Caco-2 (cell line): Measurements from ENCODE around the gene UST. TPM values are rescaled to one million over a fixed set of nuclear protein-coding genes. Genes with fewer than 3 reads are reported as not detected.

Experiments
- BruUV-seq: library from RNA; stranded (reverse); fragments of 400-500 nt; replicated peaks from 2 replicates; lab custom pipeline; 2021; lab: Mats Ljungman, UMichigan
- CTCF ChIA-PET: fragments of 300-600 bp; sonication (Branson Sonifier 250); formaldehyde crosslinking; loops from one replicate; lab custom pipeline; 2022; ENCODE audit warnings: antibody characterized with exemption; lab: Charles Lee
- POLR2A ChIA-PET: fragments of 300-600 bp; sonication (Branson Sonifier 250); formaldehyde crosslinking; loops from one replicate; lab custom pipeline; 2022; ENCODE audit warnings: antibody characterized with exemption; lab: Charles Lee
- DNase-seq, 2 experiments: peaks; one replicate each; pipeline versions ENCODE4 v3.0.0 to v3.0.0-alpha.2; 2020 to 2022
- H3K27me3 ChIP-seq: replicated peaks from 2 replicates; pipeline ENCODE4 v1.6.0; 2011; ENCODE audit warnings: low read length; ENCODE audit not compliant: control insufficient read depth, insufficient read depth
- H3K36me3 ChIP-seq: 2 replicates; pipeline ENCODE4 v1.5.1; 2011; ENCODE audit warnings: low read length; ENCODE audit not compliant: control insufficient read depth, insufficient read depth
- H3K4me1 ChIP-seq: fragments of 250-450 bp; sonication (Bioruptor Pico); 2 replicates; pipeline ENCODE4 v1.5.1; 2020; ENCODE audit warnings: mild to moderate bottlenecking
- H3K4me3 ChIP-seq: 2 replicates; pipeline ENCODE4 v1.5.1; 2011; ENCODE audit warnings: low read depth, mild to moderate bottlenecking, control low read depth, low read length
- H3K9me3 ChIP-seq: fragments of 250-450 bp; sonication (Bioruptor Pico); 2 replicates; pipeline ENCODE4 v1.5.1; 2020; ENCODE audit warnings: mild to moderate bottlenecking, moderate library complexity
- H3K27ac Mint-ChIP-seq: one replicate; pipeline ENCODE4 v1.8.0; 2022; ENCODE audit warnings: mixed read lengths; ENCODE audit not compliant: unreplicated experiment
- H3K27me3 Mint-ChIP-seq: one replicate; pipeline ENCODE4 v1.8.0; 2022; ENCODE audit warnings: mixed read lengths; ENCODE audit not compliant: insufficient read depth, unreplicated experiment
- H3K36me3 Mint-ChIP-seq: one replicate; pipeline ENCODE4 v1.8.0; 2022; ENCODE audit warnings: mild to moderate bottlenecking, mixed read lengths; ENCODE audit not compliant: insufficient read depth, unreplicated experiment
- H3K4me1 Mint-ChIP-seq: one replicate; pipeline ENCODE4 v1.8.0; 2022; ENCODE audit warnings: low read depth, mixed read lengths; ENCODE audit not compliant: unreplicated experiment
- H3K4me3 Mint-ChIP-seq: one replicate; pipeline ENCODE4 v1.8.0; 2022; ENCODE audit warnings: mild to moderate bottlenecking, moderate library complexity, mixed read lengths; ENCODE audit not compliant: unreplicated experiment
- H3K9me3 Mint-ChIP-seq: one replicate; pipeline ENCODE4 v1.8.0; 2022; ENCODE audit warnings: mixed read lengths; ENCODE audit not compliant: unreplicated experiment
- CTCF ChIP-seq, 2 experiments: fragments of 200-600 bp in 1 of 2; IDR thresholded peaks; 1 replicate in 1 of 2; 2 replicates in 1 of 2; pipeline versions ENCODE4 v1.5.1 to v1.8.0; 2011 to 2022; ENCODE audit warnings: antibody characterized with exemption in 1 of 2, control low read depth in 1 of 2, inconsistent platforms in 1 of 2, low read depth in 1 of 2, low read length in 1 of 2, mild to moderate bottlenecking in 1 of 2, moderate library complexity in 1 of 2; ENCODE audit not compliant: insufficient read depth in 1 of 2, severe bottlenecking in 1 of 2, unreplicated experiment in 1 of 2
- intact Hi-C: fragments of 100-400 bp; cut with micrococcal nuclease; formaldehyde crosslinking; loops from one replicate; pipeline ENCODE4 v1.10.0; 2022; ENCODE audit not compliant: unreplicated experiment
- total RNA-seq: library from RNA; stranded (reverse); gene quantifications from 2 replicates; pipeline ENCODE4 v1.2.3, GENCODE V29; 2022

UST gene
- total RNA-seq, 1 experiment from 2014 or later: not detected

GRCh38 chr6:148998704-148999103, 251.9 kb downstream of the UST start:
- Mint-ChIP-seq H3K4me3 (no peak overlapping the region), H3K4me1 (no peaks in the 10 kb centered on the region), H3K9me3 (peaks cover 27% of the 10 kb centered on the region), H3K27me3 (peaks cover 10% of the 10 kb centered on the region), H3K36me3 (no peaks in the 10 kb centered on the region), H3K27ac (no peak overlapping the region)
- ChIA-PET POLR2A (no interaction called here), CTCF (no interaction called here)
- Histone ChIP-seq H3K9me3 (peaks cover 14% of the 10 kb centered on the region), H3K4me1 (no peaks in the 10 kb centered on the region), H3K4me3 (no peak overlapping the region), H3K27me3 (no peaks in the 10 kb centered on the region), H3K36me3 (no peaks in the 10 kb centered on the region)
- BruUV-seq: no TSS peak
- no peak for TF ChIP-seq CTCF (IDR thresholded peaks at IDR 0.05; ENCODE audit: insufficient read depth in 1 of 2, low read depth in 1 of 2, low read length in 1 of 2, severe bottlenecking in 1 of 2, unreplicated experiment in 1 of 2)
- no peak for DNase-seq
- intact Hi-C loops: no loop called here

DNA sequence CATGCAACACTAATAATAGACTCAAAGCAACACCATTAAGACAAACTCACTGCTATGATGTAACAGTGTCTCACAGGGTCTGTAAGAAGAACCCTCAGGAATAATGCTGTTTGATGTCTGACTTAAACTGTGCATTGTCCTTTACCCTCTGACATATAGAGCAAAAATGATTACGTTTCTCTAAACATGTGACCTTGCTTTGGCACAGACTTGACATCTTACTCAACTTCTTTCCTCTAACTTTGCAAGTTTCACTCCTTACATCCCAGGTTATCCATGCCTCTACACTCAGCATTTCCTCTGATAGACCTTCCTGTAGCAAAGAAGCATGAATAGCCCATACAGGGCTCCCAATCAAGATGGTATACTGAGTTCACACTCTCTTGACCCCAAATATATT, 252.7 kb downstream of the UST start:
- TF ChIP-seq CTCF (IDR thresholded peaks at IDR 0.05; ENCODE audit: insufficient read depth in 1 of 2, low read depth in 1 of 2, low read length in 1 of 2, severe bottlenecking in 1 of 2, unreplicated experiment in 1 of 2): no peak
- CTCF ChIA-PET: no interaction called here
- Histone ChIP-seq H3K9me3 (peaks cover 14% of the 10 kb centered on the region), H3K36me3 (no peaks in the 10 kb centered on the region), H3K27me3 (no peaks in the 10 kb centered on the region), H3K4me3 (no peak overlapping the region), H3K4me1 (no peaks in the 10 kb centered on the region)
- H3K27ac Mint-ChIP-seq: no peak overlapping the region
- no peaks in the 10 kb centered on the region for H3K4me1 Mint-ChIP-seq
- H3K9me3 Mint-ChIP-seq: peaks cover 27% of the 10 kb centered on the region
- H3K36me3 Mint-ChIP-seq: no peaks in the 10 kb centered on the region
- peaks cover 10% of the 10 kb centered on the region for H3K27me3 Mint-ChIP-seq
- POLR2A ChIA-PET: no interaction called here
- intact Hi-C loops: no loop called here
- no TSS peak for BruUV-seq
- no peak for DNase-seq
- no peak overlapping the region for H3K4me3 Mint-ChIP-seq

GRCh38 chr6:148999929-149000468, 253.2 kb downstream of the UST start:
- POLR2A ChIA-PET: no interaction called here
- no TSS peak for BruUV-seq
- Histone ChIP-seq H3K4me1 (no peaks in the 10 kb centered on the region), H3K36me3 (no peaks in the 10 kb centered on the region), H3K4me3 (no peak overlapping the region), H3K27me3 (no peaks in the 10 kb centered on the region), H3K9me3 (peaks cover 14% of the 10 kb centered on the region)
- intact Hi-C loops: no loop called here
- no peak overlapping the region for H3K27ac Mint-ChIP-seq
- CTCF ChIA-PET: no interaction called here
- DNase-seq: no peak
- TF ChIP-seq CTCF (IDR thresholded peaks at IDR 0.05; ENCODE audit: insufficient read depth in 1 of 2, low read depth in 1 of 2, low read length in 1 of 2, severe bottlenecking in 1 of 2, unreplicated experiment in 1 of 2): no peak
- H3K9me3 Mint-ChIP-seq: peaks cover 27% of the 10 kb centered on the region
- peaks cover 10% of the 10 kb centered on the region for H3K27me3 Mint-ChIP-seq
- H3K4me3 Mint-ChIP-seq: no peak overlapping the region
- no peaks in the 10 kb centered on the region for H3K4me1 Mint-ChIP-seq
- H3K36me3 Mint-ChIP-seq: no peaks in the 10 kb centered on the region
